Chondrocyte (in vitro differentiated cells): ENCODE measurements around the gene JUNB. TPM values are rescaled to one million over a fixed set of nuclear protein-coding genes. Genes with fewer than 3 reads are reported as not detected.

Experiments
- DNase-seq: peaks from one replicate; pipeline ENCODE4 v3.0.0; 2021; ENCODE audit warnings: mixed read lengths, low spot score
- H3K27ac Mint-ChIP-seq: one replicate; pipeline ENCODE4 v1.8.0; 2021; ENCODE audit warnings: mild to moderate bottlenecking, moderate library complexity, mixed read lengths; ENCODE audit not compliant: unreplicated experiment
- H3K27me3 Mint-ChIP-seq: 2 replicates; pipeline ENCODE4 v1.8.0; 2021; ENCODE audit warnings: low read depth, mixed read lengths
- H3K36me3 Mint-ChIP-seq: 2 replicates; pipeline ENCODE4 v1.8.0; 2021; ENCODE audit warnings: low read depth, mixed read lengths
- H3K4me1 Mint-ChIP-seq: 2 replicates; pipeline ENCODE4 v1.8.0; 2021; ENCODE audit warnings: low read depth, mild to moderate bottlenecking, mixed read lengths
- H3K4me3 Mint-ChIP-seq: one replicate; pipeline ENCODE4 v1.8.0; 2021; ENCODE audit warnings: mild to moderate bottlenecking, moderate library complexity, mixed read lengths; ENCODE audit not compliant: unreplicated experiment
- H3K9me3 Mint-ChIP-seq: 2 replicates; pipeline ENCODE4 v1.8.0; 2021; ENCODE audit warnings: low read depth, mixed read lengths
- CTCF ChIP-seq: fragments of 200-600 bp; sonication (generic); IDR thresholded peaks from 2 replicates; pipeline ENCODE4 v1.5.0; 2021; ENCODE audit warnings: antibody characterized with exemption, mild to moderate bottlenecking, moderate library complexity
- total RNA-seq: library from RNA; stranded (reverse); gene quantifications from 3 replicates; pipeline ENCODE4 v1.2.1, GENCODE V29; 2021

JUNB gene
- total RNA-seq, 1 donor from 2014 or later = 122 TPM

- no peaks in the 10 kb centered on the region for H3K27me3 Mint-ChIP-seq
- H3K4me1 Mint-ChIP-seq = peaks cover 42% of the 10 kb centered on the region
- peak overlapping the region; percentile 45 for H3K4me3 Mint-ChIP-seq
- no peak for TF ChIP-seq CTCF
- no peaks in the 10 kb centered on the region for H3K9me3 Mint-ChIP-seq
- no peak overlapping the region for H3K27ac Mint-ChIP-seq
- H3K36me3 Mint-ChIP-seq = no peaks in the 10 kb centered on the region
- DNase-seq = no peak
Observed at GRCh38 chr19:12783849-12784393, 7.4 kb upstream of the JUNB start.

DNA sequence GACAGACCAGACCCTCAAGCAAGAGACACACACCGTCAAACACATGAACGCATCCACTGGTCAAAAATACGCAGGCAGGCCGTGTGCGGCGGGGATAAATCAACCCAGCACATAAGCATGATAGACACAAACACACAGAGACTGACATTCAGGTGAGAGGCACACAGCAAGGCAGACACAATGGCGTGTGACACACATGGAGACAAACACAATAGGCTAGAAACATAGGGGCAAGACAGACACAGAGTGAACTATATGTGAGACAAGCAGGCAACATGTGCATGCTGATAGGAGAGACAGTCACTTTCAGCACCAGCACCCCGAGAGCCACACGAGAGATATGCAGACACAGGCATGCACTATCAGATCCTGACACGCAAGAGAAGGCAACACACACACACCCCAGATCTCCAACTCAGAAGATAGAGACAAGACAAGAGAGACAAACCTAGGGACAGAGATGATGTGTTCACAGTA is 6.9 kb upstream of the JUNB start:
- Mint-ChIP-seq H3K4me1 (peaks cover 42% of the 10 kb centered on the region), H3K9me3 (no peaks in the 10 kb centered on the region), H3K27me3 (no peaks in the 10 kb centered on the region), H3K4me3 (no peak overlapping the region), H3K36me3 (no peaks in the 10 kb centered on the region), H3K27ac (no peak overlapping the region)
- TF ChIP-seq CTCF = no peak
- DNase-seq = no peak

DNA sequence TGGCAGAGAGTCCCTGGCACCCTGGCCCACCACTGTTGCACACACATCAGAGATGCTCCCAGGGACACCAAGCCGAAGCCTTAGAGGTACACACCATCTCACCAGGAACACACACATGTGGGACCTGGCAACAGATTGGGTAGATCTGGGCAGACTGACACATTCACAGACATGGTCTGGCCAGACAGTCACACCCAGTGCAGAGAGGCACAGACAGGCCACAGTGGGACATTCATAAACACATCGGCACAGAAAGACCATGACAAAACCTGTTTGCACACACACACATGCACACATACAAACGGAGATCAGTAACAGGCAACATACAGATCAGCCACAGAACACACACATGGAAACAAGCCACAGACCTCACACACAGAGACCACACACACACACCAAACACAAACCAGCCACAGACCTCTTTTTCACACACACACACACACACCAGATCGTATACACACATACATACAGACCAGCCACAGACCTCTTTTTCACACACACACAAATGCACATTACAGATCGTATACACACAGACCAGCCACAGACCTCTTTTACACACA is 6.3 kb upstream of the JUNB start:
- Mint-ChIP-seq H3K9me3 (no peaks in the 10 kb centered on the region), H3K27me3 (no peaks in the 10 kb centered on the region), H3K4me1 (peaks cover 37% of the 10 kb centered on the region), H3K36me3 (no peaks in the 10 kb centered on the region), H3K27ac (no peak overlapping the region), H3K4me3 (no peak overlapping the region)
- no peak for TF ChIP-seq CTCF
- no peak for DNase-seq

DNA sequence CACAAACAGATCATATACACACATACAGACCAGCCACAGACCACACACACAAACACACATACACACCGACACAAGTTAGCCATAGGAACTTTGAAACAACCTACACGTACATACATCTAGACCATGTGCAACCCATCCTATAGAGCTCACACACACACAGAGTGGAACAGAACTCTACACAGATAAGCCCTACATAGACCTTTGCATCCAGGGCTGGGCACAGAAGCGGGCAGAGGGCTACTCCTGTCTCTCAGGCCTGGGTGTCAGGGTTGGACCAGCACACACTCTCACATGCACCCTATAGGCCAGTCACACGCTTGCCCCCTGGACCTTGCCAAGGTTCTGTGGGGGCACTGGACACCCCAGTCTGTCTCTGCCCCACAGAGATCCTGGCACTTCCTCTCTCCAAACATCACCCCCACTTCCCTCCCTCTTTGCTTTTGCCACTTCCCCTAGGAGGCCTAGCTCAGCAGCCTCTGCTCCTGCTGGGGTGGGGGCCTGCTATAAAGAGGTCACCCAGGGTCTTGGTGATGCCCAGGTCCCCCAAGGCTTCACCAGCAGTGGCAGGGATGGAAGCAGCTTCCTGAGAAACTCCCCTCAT is 5.8 kb upstream of the JUNB start:
- Mint-ChIP-seq H3K9me3 (no peaks in the 10 kb centered on the region), H3K4me1 (peaks cover 38% of the 10 kb centered on the region)
- DNase-seq = no peak

More for the DNA sequence above, 5.8 kb upstream of the JUNB start:
- H3K27ac Mint-ChIP-seq = no peak overlapping the region
- H3K4me3 Mint-ChIP-seq = no peak overlapping the region
- no peaks in the 10 kb centered on the region for H3K36me3 Mint-ChIP-seq
- no peaks in the 10 kb centered on the region for H3K27me3 Mint-ChIP-seq
- TF ChIP-seq CTCF = no peak
